A549 (cell line): ENCODE results near the gene MEAK7. TPM values are rescaled to one million over a fixed set of nuclear protein-coding genes. Genes with fewer than 3 reads are reported as not detected.

Source experiments
- ATAC-seq, 2 experiments: fragments of 200-7000 bp in 1 of 2; fragments of >200 bp in 1 of 2; cut with Nextera tagmentation in 1 of 2; cut with Tn5 transposase in 1 of 2; 3 replicates each; pipeline versions ENCODE4 v1.8.0 to v1.9.1; 2018 to 2020; ENCODE audit warnings: mild to moderate bottlenecking in 1 of 2, moderate library complexity in 1 of 2
- CTCF ChIA-PET: fragments of 300-600 bp; sonication (Branson Sonifier 250); formaldehyde crosslinking; extraction: SDS; loops from one replicate; lab custom pipeline; 2021; ENCODE audit warnings: antibody characterized with exemption, inconsistent platforms; lab: Yijun Ruan, JAX
- POLR2A ChIA-PET: fragments of 350-600 bp; formaldehyde crosslinking; extraction: SDS; loops from one replicate; lab custom pipeline; 2021; ENCODE audit warnings: antibody characterized with exemption, inconsistent platforms; lab: Yijun Ruan, JAX
- DNase-seq, 2 experiments: peaks; one replicate each; pipeline versions ENCODE4 v3.0.0 to v3.0.0-alpha.2; 2011 to 2016; ENCODE audit warnings: low read depth in 1 of 2, low spot score in 1 of 2
- FAIRE-seq: peaks from 2 replicates; lab custom pipeline; 2011; peaks lifted over from hg19 to GRCh38; lab: Jason Lieb, UNC
- H3K27ac ChIP-seq, 2 experiments: fragments of >200 bp; sonication (Bioruptor Twin); formaldehyde crosslinking; 3 replicates each; pipeline ENCODE4 v1.5.1; 2016 to 2017
- H3K4me1 ChIP-seq: fragments of >200 bp; sonication (Bioruptor Twin); formaldehyde crosslinking; 3 replicates; pipeline ENCODE4 v1.6.1; 2016
- H3K4me2 ChIP-seq: fragments of >200 bp; sonication (Bioruptor Twin); formaldehyde crosslinking; 3 replicates; pipeline ENCODE4 v1.6.1; 2016
- H3K4me3 ChIP-seq: fragments of >200 bp; sonication (Bioruptor Twin); formaldehyde crosslinking; 3 replicates; pipeline ENCODE4 v1.5.1; 2016
- H3K9me3 ChIP-seq: fragments of >200 bp; sonication (Bioruptor Twin); formaldehyde crosslinking; 3 replicates; pipeline ENCODE4 v1.6.1; 2016
- CEBPB ChIP-seq, 2 experiments: fragments of >200 bp in 1 of 2; sonication (Bioruptor Twin) in 1 of 2; formaldehyde crosslinking in 1 of 2; IDR thresholded peaks; 2 replicates each; pipeline ENCODE4 v1.6.1; 2012 to 2016
- CHD2 ChIP-seq: fragments of 150-350 bp; IDR thresholded peaks from 2 replicates; pipeline ENCODE4 v1.6.1; 2014; ENCODE audit warnings: low read length; ENCODE audit not compliant: partially characterized antibody
- EHMT2 ChIP-seq: fragments of 200-600 bp; sonication (generic); IDR thresholded peaks from 2 replicates; pipeline ENCODE4 v1.6.1; 2016; ENCODE audit warnings: antibody characterized with exemption, low read depth, mild to moderate bottlenecking, moderate library complexity
- EP300 ChIP-seq, 2 experiments: fragments of >200 bp; sonication (Bioruptor Twin); formaldehyde crosslinking; IDR thresholded peaks; 2 replicates in 1 of 2; 3 replicates in 1 of 2; pipeline ENCODE4 v1.6.1; 2016 to 2017
- FOSB ChIP-seq: fragments of 250-450 bp; sonication (Bioruptor Pico); IDR thresholded peaks from 2 replicates; pipeline ENCODE4 v1.5.0; 2020; ENCODE audit warnings: mild to moderate bottlenecking, moderate library complexity
- GATA3 ChIP-seq: IDR thresholded peaks from 2 replicates; pipeline ENCODE4 v1.6.1; 2012; ENCODE audit warnings: borderline replicate concordance
- HDAC2 ChIP-seq: fragments of 200-600 bp; sonication (generic); IDR thresholded peaks from 2 replicates; pipeline ENCODE4 v1.6.1; 2016
- HEYL ChIP-seq: fragments of 250-450 bp; sonication (Bioruptor Pico); IDR thresholded peaks from 2 replicates; pipeline ENCODE4 v1.8.0; 2021; ENCODE audit warnings: mild to moderate bottlenecking, moderate library complexity
- KDM1A ChIP-seq: fragments of 200-600 bp; sonication (generic); IDR thresholded peaks from 2 replicates; pipeline ENCODE4 v1.6.1; 2016; ENCODE audit warnings: low read depth, mild to moderate bottlenecking
- KDM5A ChIP-seq: fragments of 200-600 bp; sonication (generic); IDR thresholded peaks from 2 replicates; pipeline ENCODE4 v1.6.1; 2016; ENCODE audit warnings: antibody characterized with exemption, mild to moderate bottlenecking
- MAFK ChIP-seq: fragments of 450-650 bp; IDR thresholded peaks from 2 replicates; pipeline ENCODE4 v1.6.1; 2014; ENCODE audit not compliant: partially characterized antibody
- NFE2L2 ChIP-seq: fragments of 150-350 bp; conservative IDR thresholded peaks from 2 replicates; pipeline ENCODE4 v1.6.1; 2014; ENCODE audit warnings: low read length
- POLR2A ChIP-seq: IDR thresholded peaks from 2 replicates; pipeline ENCODE4 v1.6.1; 2012; ENCODE audit warnings: mild to moderate bottlenecking, low read length
- POLR2AphosphoS2 ChIP-seq: conservative IDR thresholded peaks from 2 replicates; pipeline ENCODE4 v1.6.1; 2012; ENCODE audit warnings: low read length, improper control_type of control experiment, inconsistent platforms
- RCOR1 ChIP-seq: fragments of 150-350 bp; IDR thresholded peaks from 2 replicates; pipeline ENCODE4 v1.6.1; 2014; ENCODE audit warnings: antibody characterized with exemption, low read length, low read depth
- RNF2 ChIP-seq: fragments of 200-600 bp; sonication (generic); IDR thresholded peaks from 2 replicates; pipeline ENCODE4 v1.6.1; 2016; ENCODE audit warnings: low read depth, mild to moderate bottlenecking, antibody characterized with exemption, moderate library complexity, borderline replicate concordance
- TP53 ChIP-seq: fragments of 250-450 bp; sonication (Bioruptor Pico); IDR thresholded peaks from 2 replicates; pipeline ENCODE4 v1.5.0; 2021; ENCODE audit warnings: mild to moderate bottlenecking, moderate library complexity
- ZC3H11A ChIP-seq: fragments of 450-650 bp; IDR thresholded peaks from 2 replicates; pipeline ENCODE4 v1.6.1; 2014; ENCODE audit warnings: antibody characterized with exemption, mild to moderate bottlenecking
- ZSCAN20 ChIP-seq: fragments of 250-450 bp; sonication (Bioruptor Pico); IDR thresholded peaks from 2 replicates; pipeline ENCODE4 v1.8.0; 2022; ENCODE audit warnings: mild to moderate bottlenecking, moderate library complexity
- WGBS: methylation state at CpG from one replicate; pipeline ENCODE4 v1.1.6; 2017; ENCODE audit errors: missing lambda C conversion rate; 5-methylcytosine and 5-hydroxymethylcytosine counted together
- polyA plus RNA-seq, 4 experiments: library from polyadenylated mRNA; depleted of rRNA in 3 of 4; stranded (reverse); fragments of >200 nt; fragmentation: RNase III in 1 of 4; extraction: RNeasy Plus Mini Kit Qiagen cat#74134 plus additional on column Dnase treatment in 1 of 4; gene quantifications; 2 replicates in 3 of 4; 3 replicates in 1 of 4; pipeline ENCODE4 v1.2.3, GENCODE V29; 2011 to 2017
- TF ChIP-seq, protein P1 (sequence below): fragments of >200 bp; sonication (Bioruptor Twin); formaldehyde crosslinking; IDR thresholded peaks from 3 replicates; pipeline ENCODE4 v1.5.1; 2016
- TF ChIP-seq, protein P2 (sequence below): IDR thresholded peaks from 2 replicates; pipeline ENCODE4 v1.6.1; 2012
- TF ChIP-seq, protein P3 (sequence below): fragments of 450-650 bp; IDR thresholded peaks from 2 replicates; pipeline ENCODE4 v1.6.1; 2014; ENCODE audit warnings: antibody characterized with exemption

MEAK7 gene
- polyA plus RNA-seq, 2 of the 4 experiments (the other 2 are of a cell fraction): 26.2 to 30.5 TPM

DNA sequence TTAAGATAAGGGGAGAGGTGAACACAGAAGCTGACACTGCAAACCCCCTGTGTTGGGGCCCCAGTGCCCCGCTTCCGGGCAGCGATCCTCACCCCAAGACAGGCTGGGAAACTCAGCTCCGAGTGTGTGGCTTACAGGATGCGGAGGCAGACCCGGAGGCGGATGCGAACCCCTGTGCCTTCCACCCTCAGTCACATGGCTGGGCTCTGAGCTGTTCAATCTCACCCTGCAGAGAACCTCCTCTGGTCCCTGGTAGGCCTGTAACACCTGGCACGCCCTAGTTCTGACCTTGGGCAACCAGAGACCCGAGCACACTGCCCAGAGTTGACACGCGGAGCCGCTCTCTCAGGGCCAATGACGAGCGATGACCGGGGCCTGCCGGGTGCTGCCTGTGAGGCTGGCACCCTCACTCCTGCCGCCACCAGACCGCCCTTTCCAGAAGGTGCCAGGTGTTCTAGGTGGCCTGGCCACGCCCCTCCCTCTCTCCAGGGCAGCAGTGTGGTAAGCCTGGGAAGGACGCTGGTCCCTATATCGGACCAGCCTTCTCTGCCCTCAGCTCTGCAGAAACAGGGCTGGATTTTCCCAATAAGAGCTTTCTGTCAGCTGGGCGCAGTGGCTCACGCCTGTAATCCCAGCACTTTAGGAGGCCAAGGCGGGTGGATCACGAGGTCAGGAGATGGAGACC, 23.3 kb downstream of the MEAK7 start:
- DNase-seq: no peak
- H3K27ac ChIP-seq: no peak overlapping the region
- FAIRE-seq: no peak
- H3K4me1 ChIP-seq: no peaks in the 10 kb centered on the region
- ChIA-PET POLR2A (no interaction called here), CTCF (interaction anchor here (5.9 to 15.7 kb wide), 3 partner anchors 14 to 299 kb away, joined by 70 to 245 read pairs (median 92); partner anchors contain the start of gene TAF1C)
- TF ChIP-seq POLR2AphosphoS2 (no peak), ZSCAN20 (CRISPR knock-in tag) (no peak), RCOR1 (no peak)
- H3K4me2 ChIP-seq: no peak overlapping the region
- H3K4me3 ChIP-seq: no peak overlapping the region
- H3K9me3 ChIP-seq: no peaks in the 10 kb centered on the region
- no peak for ATAC-seq
- 94% methylated on average over 24 of the region's 26 CpGs for WGBS

DNA sequence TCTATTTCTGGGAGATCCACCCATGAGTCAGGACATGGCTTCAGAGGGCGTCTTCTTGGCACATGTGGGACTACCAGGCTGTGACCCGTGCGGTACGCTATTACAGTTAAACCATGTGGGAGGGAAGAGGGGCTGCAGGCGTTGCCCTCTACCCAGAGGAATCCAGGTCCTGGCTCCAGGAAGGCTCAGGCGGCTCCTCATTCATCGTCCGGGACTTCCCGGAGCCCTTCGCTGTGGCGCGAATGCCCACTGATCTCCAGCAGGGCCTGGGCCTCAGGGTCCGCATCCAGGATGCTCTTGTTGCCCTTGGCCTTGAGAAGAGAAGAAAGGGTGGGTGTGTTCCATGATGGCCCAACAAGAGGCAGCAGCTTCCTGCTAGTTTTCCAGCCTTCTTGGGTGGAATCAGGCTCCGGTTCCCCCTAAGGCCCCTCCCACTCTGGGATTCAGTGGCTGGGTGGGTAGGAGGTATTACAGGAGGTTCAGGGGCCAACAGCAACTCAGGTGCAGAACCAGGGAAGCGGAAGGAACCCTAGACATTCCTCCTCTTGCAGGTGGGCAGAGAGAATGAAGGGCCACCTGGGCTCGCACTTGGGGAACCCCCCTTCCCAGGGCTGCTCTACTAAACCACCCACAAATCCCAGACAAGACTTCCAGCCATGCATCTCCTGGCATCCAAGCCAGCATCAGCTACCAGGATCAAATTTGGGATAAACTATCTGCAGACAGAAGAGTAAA, 24.6 kb downstream of the MEAK7 start:
- WGBS: 96% methylated on average over 15 of the region's 16 CpGs
- Histone ChIP-seq H3K4me3 (no peak overlapping the region), H3K4me1 (no peaks in the 10 kb centered on the region), H3K9me3 (no peaks in the 10 kb centered on the region), H3K4me2 (no peak overlapping the region), H3K27ac (no peak overlapping the region)
- DNase-seq: no peak
- ChIA-PET POLR2A (no interaction called here), CTCF (interaction anchor here (0.6 to 15.7 kb wide), 3 partner anchors 11 to 205 kb away, joined by 3 to 245 read pairs (median 3); no protein-coding TSS in a partner anchor)
- ATAC-seq: no peak
- FAIRE-seq: no peak
- TF ChIP-seq ZC3H11A (no peak), CHD2 (no peak), FOSB (CRISPR knock-in tag) (no peak), RNF2 (no peak), NFE2L2 (no peak)

DNA sequence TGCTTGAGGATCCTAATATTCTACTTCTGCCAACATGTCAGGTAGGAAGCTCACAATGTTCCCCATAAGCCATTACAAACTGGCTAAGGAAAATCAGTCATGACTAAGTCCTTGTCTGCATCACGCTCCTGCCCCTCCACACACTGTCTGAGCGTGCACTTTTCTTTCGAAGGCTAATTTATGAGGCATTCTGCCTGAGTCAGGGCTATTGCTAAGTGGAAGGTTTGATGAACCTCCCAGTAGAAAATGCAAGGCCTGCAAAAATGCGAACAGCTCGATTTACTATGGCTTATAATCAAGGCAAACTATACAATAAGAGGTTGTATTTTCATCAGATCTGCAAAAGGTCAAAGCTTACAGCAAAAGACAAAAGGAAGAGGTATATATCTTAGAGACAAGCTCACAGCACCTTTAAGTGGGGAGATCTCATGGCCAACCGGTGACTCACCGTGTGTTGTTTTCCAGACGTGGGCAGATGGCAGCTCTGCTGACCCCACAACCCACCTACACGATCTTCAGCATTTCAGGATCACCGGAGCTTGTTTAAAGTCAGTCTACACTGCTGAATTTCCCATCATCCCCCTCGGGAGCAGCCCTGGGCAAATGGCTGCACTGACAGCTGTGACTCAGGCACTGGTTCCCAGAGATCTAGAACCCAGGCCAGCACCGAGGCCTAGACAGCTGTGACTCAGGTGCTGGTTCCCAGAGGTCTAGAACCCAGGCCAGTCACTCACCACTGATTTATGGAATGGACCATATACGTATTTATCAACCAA, 26.1 kb downstream of the MEAK7 start:
- WGBS: 77% methylated on average over 13 of the region's 13 CpGs
- CTCF ChIA-PET: interaction anchor here (0.9 to 15.7 kb wide), 7 partner anchors 14 to 295 kb away, joined by 3 to 245 read pairs (median 4); no protein-coding TSS in a partner anchor
- no peaks in the 10 kb centered on the region for H3K4me1 ChIP-seq
- ATAC-seq: peak in 1 of 2 experiments; percentile 25; a peak in 1 of 6 replicates
- TF ChIP-seq KDM5A (no peak), CEBPB (IDR thresholded peaks at IDR 0.05) (no peak), MAFK (peak; percentile 71), TP53 (CRISPR knock-in tag) (no peak), POLR2A (no peak)
- TF ChIP-seq, protein P1, sequence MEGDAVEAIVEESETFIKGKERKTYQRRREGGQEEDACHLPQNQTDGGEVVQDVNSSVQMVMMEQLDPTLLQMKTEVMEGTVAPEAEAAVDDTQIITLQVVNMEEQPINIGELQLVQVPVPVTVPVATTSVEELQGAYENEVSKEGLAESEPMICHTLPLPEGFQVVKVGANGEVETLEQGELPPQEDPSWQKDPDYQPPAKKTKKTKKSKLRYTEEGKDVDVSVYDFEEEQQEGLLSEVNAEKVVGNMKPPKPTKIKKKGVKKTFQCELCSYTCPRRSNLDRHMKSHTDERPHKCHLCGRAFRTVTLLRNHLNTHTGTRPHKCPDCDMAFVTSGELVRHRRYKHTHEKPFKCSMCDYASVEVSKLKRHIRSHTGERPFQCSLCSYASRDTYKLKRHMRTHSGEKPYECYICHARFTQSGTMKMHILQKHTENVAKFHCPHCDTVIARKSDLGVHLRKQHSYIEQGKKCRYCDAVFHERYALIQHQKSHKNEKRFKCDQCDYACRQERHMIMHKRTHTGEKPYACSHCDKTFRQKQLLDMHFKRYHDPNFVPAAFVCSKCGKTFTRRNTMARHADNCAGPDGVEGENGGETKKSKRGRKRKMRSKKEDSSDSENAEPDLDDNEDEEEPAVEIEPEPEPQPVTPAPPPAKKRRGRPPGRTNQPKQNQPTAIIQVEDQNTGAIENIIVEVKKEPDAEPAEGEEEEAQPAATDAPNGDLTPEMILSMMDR: no peak
- TF ChIP-seq, all 56 proteins: peak for 1
- FAIRE-seq (no peak), DNase-seq (no peak)
- H3K4me2 ChIP-seq: no peak overlapping the region
- H3K4me3 ChIP-seq: no peak overlapping the region
- no peak overlapping the region for H3K27ac ChIP-seq
- POLR2A ChIA-PET: no interaction called here
- no peaks in the 10 kb centered on the region for H3K9me3 ChIP-seq

DNA sequence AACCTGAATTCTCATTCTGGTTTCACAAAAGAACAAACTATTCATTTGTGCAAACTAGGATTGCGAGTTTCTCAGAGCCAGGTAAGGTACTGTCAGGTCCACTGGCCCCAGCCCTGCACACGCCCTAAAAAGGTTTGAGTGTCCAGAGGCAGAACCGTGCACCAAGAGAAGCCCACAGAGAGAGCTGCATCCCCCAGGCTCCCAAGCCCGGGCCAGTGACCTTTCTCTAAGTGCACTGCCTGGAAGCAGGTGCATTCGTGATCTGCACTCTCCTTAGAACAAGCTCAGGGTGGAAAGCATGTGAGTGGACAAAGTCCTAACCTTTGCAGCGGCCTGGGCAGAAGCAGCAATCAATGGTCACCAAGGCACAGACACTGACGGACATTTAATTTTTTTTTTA, 26.8 kb downstream of the MEAK7 start:
- Histone ChIP-seq H3K27ac (no peak overlapping the region), H3K9me3 (no peaks in the 10 kb centered on the region), H3K4me1 (no peaks in the 10 kb centered on the region), H3K4me3 (no peak overlapping the region), H3K4me2 (no peak overlapping the region)
- ChIA-PET CTCF (interaction anchor here (0.6 to 15.7 kb wide), 3 partner anchors 203 to 294 kb away, joined by 3 to 245 read pairs (median 12); no protein-coding TSS in a partner anchor), POLR2A (no interaction called here)
- DNase-seq (no peak), ATAC-seq (no peak), FAIRE-seq (no peak)
- WGBS: 83% methylated on average over 7 of the region's 7 CpGs
- TF ChIP-seq KDM1A (no peak), EHMT2 (no peak), ZSCAN20 (CRISPR knock-in tag) (no peak), GATA3 (no peak), TP53 (CRISPR knock-in tag) (no peak), HDAC2 (no peak), HEYL (CRISPR knock-in tag) (no peak), EP300 (IDR thresholded peaks at IDR 0.05) (no peak), RNF2 (no peak)
- TF ChIP-seq, protein P2, sequence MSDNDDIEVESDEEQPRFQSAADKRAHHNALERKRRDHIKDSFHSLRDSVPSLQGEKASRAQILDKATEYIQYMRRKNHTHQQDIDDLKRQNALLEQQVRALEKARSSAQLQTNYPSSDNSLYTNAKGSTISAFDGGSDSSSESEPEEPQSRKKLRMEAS: no peak
- TF ChIP-seq, protein P3, sequence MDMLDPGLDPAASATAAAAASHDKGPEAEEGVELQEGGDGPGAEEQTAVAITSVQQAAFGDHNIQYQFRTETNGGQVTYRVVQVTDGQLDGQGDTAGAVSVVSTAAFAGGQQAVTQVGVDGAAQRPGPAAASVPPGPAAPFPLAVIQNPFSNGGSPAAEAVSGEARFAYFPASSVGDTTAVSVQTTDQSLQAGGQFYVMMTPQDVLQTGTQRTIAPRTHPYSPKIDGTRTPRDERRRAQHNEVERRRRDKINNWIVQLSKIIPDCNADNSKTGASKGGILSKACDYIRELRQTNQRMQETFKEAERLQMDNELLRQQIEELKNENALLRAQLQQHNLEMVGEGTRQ: no peak
